Activated T-cell treated with anti-CD3 and anti-CD28 coated beads, Interleukin-2, amount 50 U/mL, for 1 hour (primary cell): Measurements from ENCODE around the gene SMURF2.

ENCODE experiments used
- DNase-seq: peaks from one replicate; pipeline ENCODE4 v3.0.0-alpha.2; 2020

The SMURF2 gene

DNA sequence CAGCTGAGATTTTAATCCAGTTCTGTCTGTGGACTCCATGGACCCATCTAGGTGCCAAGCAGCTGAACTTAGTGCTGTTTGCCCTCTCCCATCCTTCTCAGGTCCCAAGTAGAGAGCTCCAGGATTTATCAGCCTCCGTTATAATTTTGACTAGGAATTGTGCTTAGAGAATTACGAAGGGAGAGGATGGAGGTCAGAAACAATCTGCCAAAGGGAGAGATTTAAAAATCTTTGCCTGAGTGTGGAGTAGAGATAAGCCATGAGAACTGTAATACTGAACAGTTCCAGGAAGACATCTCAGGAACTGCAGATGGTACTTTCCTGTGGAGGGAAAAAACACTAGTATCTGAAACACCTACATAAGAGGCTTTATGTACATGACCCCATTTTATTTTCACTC lies 128.3 kb downstream of the SMURF2 start:
- no peak for DNase-seq

DNA sequence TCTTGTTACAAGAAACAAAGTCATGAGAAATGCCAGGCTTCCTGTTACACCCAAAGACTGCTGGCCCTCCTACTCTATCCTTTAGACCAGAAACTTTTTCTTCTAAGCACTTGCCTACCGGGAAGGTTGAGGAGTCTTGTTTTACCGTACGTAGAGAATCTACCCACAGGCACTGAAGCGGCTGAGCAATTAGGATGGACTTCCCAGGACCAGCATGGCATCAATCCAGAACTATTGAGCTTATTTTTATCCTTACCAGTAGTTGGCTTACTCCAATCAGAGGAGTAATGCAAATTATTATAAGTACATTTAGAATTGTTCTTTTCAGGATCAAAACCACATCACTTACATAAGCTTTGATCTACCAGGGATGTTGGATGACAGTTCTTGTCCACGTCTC lies 129.7 kb downstream of the SMURF2 start:
- no peak for DNase-seq

DNA sequence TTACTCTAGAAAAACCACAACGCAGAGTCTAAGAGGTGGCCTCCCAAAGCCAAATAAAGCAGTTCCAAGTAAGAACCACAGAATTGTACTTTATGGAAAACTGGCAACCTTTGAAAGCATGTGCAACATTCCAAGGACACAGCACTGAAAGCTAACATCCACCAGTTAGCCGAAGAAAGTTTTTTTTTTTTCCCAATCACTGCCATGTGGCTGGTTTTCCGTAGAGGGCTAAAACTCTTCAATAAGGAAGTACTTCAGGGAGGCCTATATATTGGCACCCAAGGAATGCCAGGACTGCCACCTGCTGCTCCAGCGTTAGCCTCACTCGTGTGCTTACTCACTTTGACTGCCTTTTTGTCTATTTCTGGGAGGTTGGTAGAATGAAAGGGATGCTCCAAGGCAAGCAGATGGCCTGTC lies 130.1 kb downstream of the SMURF2 start:
- no peak for DNase-seq

DNA sequence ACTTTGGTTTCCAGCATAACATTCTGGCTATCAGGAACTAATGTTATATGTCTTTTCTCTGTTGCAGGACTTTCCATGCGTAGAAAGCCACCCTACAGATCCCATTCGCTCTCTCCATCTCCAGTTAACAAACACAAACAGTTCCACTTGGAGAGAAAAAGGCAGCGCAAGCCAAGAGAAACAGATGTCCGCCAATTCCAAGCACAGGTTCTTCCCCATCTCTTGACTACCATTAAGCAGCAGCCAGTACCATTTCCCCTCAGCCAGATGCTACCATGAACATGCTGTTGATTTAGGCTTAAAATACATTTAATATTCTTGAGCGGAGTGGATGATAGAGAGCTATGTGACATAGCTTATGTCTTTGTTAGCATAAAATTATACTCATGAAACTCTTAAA lies 132.9 kb downstream of the SMURF2 start:
- no peak for DNase-seq

DNA sequence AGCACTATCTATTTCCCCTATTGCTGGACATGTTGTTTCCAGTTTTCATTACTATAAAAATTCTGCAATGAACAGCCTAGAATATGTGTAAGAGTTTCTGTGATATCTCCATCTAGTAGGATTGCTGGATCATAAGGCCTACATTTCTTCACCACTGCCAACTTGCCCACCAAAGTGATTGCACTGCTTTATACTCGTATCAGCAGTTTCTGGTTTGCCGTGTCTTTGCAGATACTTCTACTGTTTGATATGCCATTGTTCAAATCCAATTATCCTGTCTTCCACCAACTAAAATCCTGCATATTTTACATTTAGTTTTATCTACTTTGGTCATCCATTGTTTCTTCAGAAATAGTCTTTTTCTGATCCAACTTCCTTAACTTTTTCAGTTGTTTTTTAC lies 134.2 kb downstream of the SMURF2 start:
- DNase-seq = no peak

DNA sequence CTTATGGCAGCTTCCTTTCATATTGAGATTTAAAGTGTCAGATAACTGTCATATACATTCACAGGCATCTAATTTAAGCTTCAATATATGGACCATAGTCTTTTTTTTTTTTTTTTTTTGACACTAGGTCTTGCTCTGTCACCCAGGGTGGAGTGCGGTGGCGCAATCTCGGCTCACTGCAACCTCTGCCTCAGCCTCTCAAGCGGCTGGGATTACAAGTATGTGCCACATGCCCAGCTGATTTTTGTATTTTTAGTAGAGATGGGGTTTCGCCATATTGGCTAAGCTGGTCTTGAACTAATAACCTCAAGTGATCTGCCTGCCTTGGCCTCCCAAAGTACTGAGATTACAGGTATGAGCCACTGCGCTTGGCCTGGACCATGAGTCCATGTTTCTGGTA lies 141.7 kb downstream of the SMURF2 start:
- no peak for DNase-seq

DNA sequence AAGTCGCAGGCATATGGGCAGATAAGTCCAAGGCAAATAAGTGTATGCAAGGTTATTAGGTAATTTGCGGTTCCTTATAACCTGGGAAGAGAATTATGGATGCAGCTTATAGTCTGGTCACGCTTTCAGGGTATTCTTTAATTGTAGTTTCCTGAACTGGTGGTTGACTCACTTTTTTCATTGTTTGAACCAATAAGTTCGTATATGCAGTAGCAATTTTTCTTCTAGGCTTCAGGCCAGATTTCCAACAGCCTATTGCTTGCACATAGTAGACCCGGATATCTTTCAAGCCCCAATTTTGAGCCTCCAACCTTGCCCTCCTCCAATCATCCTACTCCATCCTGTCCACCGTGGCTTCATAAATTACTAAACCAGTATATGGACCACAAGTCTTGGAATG lies 142.5 kb downstream of the SMURF2 start:
- no peak for DNase-seq

DNA sequence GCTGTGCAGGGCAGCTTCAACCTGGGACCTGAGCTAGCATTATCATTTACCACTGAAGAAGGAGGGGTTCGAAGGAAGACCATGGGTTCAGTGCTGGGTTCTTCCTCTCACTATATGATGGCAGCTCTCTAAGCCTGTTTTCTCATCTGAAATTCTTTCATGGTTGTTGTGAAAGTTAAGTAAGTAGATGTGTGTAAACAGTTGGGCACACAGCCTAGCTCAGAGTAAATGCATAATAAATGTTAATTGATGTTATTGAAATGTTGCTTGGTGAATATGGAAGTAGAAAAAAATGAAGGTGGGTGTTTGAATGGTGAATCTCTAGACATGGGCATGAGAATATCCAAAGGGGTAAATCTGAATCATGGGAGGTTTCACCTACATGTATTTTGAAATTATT lies 146.3 kb downstream of the SMURF2 start:
- no peak for DNase-seq

DNA sequence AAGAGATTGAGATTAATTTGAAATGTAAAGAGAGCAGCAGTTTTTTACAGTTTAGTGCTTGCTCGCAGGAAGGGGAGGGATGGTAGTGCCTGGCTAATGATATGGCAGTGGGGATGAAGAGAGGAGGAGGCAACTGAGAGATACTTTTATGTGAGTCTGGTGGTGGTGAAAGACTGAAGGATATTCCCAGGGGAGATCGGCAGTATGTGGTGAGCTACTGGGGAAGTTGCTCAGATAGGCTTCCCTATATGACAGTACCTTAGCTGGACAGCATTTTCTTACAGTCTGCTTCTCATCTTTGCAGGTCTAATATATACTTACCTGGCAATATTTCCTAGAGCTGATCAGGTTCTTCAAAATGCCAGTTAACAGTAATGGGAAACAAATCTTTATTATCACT lies 146.7 kb downstream of the SMURF2 start:
- DNase-seq = no peak

DNA sequence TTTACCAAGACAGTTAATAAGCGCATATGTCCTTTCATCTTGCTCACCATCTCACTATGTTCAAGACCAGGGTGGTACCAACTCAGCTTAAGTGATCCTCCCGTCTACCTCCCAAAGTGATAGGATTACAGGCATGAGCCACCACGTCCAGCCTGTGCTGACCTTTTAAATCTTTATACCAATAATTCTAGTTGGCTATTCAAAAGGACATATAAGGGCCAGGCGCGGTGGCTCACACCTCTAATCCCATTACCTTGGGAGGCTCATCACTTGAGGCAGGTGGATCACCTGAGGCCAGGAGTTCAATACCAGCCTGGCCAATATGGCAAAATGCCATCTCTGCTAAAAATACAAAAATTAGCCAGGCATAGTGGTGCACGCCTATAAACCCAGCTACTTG lies 152.9 kb downstream of the SMURF2 start:
- no peak for DNase-seq

DNA sequence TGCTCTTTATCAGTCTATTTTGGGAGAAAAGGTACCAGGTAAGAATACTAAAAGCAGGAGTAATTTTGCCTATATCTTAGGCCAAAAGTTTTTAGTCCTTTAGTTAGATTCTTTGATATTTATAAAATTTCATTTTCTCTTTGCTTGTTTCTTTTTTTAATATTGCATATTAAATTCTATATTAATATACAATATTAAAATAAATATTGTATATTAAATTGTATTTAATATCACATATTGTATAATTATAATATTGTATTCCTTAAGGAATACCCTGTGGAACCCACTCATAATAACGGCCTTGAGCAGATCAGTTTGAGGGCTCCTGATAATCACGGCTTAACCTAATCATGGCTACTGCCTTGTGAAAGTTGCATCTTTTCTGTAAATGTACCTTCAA lies 153.4 kb downstream of the SMURF2 start:
- no peak for DNase-seq

DNA sequence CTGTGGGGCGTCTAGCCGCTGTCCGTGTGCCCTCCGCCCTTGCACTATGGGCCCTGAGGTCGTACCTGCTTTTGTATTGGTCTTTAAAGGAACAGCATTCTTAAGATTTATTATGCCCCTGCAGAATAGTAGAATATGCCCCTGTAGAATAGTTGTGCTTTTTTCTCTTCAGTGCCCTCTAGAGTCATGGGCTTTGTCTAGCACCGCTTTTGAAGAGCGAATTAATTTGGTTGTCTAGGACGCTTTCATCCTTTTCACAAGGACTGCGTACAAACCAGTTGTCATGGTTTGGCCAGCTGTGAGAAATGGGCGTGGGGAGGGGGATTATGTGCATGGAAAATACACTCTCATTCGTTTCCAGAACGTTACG lies 154.7 kb downstream of the SMURF2 start:
- no peak for DNase-seq

DNA sequence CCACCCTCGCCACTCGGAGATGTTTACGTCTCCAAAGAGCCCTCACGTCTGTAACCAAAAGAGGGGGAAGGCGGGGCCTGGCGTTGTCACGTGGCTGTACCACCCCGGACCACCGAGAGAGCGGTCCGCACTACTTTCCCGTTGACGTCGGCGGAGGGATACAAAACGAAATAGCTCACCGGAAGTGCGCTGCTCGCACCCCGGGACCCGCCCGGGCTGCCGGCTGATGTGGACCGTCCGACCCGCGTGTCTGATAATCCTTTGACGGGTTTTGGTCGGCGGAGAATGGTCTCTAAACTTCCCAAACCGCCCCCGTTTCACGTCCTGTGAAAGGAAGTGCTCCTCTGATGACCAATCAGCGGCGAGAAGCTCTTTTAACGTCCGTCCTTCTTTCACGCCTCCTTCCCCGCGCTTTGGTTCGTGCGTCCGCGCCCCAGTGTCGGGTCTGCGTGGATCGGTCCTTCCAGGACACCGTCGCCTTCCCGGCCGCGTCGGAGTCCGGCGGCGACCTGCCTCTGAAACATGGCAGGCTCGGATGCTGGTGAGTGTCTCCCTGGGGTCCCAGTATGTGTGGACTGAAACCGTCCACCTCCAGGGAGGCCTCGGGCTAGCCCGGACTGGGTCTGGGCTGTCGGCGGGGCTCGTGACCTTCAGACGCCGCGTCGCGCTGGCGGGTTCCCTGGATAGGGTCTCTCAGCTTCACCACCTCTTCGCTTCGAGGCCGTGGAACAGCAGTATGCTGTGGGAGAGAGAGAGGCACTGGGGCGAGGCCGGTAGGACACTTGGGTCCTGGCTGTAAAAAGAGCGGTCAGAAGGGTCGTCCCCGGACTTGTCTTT lies 155.3 kb downstream of the SMURF2 start, which contains the start of gene CEP95:
Gene CEP95 (plus strand): TSS at position 402 of the 837 bp plus-strand sequence. CDS start 121 bp downstream, at position 523.
- peak; percentile 92 for DNase-seq

DNA sequence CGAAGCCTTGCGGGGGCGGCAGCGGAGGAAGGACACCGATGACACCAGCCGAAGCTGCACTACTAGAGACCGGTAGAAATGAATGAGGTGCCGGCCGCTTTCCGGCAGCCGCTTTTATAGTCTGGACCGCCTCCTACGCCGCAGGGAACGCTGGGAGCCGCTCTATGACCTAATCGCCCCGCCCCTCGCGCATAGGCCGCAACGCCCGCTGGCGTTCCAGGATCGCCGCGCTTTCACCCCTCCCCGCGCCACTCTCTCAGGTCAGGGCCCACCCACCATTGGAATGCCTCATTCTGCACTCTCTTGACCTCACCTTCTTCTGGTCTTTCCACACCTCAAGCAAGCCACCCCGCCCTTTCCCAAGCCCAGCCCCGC lies 155.9 kb downstream of the SMURF2 start, which contains the start of gene DDX5:
Gene DDX5 (minus strand): TSS at position 89 of the 375 bp plus-strand sequence. CDS start 170 bp downstream, outside the sequence.
- peak; percentile 97 for DNase-seq

DNA sequence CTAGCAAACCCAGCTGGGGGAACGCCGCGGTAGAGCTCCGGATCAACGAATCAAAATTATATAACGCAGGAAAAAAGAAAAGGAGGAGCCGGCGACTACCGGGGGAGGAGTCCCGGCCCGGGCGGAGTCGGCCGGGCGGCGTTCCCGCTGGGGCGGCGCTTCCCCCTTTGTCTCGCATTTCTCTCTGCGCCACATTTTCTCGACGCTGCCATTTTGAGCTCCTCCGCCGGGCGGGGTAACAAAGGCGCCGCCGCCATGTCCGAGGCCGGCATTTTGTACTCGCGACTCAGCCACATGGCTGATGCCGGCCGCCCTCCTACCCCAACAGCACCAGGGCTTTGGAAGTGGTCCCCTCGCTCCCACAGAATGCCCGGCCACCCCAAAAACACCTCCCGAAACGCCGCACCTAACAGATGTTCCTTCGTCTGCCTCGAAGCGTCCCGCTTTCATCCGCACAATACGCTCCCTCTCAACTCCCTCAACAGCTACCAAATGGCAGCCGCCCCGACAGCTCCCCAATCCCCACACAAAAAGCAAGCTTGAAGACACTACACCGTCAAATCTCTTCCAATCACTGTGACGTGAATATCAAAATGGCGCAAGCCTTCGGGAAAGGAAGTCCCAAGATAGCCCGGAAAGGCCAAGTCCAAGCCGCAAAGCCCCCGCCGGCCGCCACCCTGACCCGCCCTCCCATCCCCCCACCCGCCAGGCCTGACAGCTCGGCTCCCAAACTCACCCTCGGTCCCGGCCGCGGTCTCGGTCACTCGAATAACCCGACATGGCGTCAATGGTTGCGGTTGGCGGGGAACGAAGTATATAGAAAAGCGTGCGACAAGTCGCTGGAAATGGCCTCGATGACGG lies 156.5 kb downstream of the SMURF2 start:
- DNase-seq = peak; percentile 84

DNA sequence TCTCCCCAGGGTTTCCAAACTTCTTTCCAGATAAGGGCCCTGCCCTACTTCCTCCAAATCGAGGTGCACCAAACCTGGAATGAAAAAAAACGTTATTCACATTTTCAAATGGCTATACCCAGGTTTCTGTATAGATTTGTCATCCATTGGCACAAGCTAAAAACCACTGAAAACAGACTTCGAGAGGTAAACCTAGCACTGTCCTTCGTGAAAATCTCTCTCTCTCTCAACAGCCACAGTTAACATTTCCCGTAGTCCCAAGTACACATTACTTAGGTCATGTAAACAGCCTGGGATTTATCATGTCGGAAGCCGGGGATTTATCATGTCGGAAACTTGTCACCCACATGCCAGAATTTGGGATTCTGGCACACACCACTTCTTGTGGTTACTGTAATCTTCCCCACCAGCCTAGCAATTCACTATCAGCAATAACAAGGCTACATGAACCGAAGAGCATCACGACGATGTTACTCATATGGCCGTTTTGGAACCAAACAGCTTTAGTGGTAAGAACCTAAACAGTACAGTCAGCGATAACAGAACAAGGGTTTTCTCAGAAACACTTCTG lies 157.3 kb downstream of the SMURF2 start:
- DNase-seq = no peak

DNA sequence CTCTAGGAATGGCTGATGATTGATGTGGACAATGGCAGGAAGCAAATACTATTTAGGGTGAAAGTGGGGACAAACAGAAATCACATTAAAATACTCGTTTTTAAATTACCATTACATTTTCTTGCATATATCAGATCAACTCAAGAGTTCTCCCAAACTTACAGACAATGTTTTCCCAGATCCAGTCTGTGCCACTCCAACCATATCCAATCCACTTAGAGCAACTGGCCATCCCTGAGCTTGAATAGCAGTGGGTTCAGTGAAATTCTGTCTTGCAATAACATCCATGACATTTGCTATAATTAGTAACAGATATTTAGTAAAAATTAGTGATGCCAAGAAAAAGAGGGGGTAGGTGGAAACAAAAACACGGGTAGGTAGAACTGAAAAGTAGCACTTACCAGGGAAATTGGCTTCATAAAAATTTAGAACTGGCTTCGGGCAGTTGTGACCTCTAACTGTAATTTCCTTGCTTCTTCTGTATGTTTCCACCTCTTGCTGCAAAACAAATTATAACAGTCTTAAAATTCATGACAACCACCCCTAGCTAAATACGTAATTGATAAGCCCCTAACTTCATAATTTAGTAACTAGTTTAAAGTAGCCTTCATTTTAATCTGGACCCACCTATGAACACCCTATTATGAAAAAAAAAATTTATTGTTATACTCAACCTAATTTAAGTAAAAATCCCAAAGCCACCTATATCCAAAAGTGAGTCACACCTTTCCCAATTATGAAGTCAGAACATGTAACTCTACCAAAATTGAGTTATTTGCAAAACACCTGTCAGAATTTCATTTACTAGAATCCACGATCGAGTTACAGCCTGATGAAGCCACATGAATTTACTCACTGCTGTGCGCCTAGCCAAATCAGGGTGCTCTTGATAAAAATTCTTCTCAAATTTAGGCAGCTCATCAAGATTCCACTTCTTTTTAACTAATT lies 158.0 kb downstream of the SMURF2 start:
- no peak for DNase-seq

DNA sequence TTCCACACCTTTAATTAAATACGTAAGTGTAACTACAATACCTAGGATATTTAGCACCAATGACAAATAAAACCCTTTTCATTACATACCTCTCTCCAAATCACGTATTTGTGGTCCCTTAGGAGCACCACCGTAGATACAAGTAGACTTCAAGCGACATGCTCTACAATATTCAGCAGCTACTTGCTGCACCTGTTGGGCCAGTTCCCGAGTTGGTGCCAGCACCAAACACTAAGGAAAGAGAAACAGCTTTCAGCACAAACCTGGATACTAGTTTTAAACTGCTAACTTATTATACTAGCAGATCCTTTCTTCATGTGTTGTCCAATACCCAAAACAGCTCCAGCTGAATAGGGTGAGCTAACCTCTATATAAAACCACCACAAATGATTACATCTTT lies 158.8 kb downstream of the SMURF2 start:
- no peak for DNase-seq

DNA sequence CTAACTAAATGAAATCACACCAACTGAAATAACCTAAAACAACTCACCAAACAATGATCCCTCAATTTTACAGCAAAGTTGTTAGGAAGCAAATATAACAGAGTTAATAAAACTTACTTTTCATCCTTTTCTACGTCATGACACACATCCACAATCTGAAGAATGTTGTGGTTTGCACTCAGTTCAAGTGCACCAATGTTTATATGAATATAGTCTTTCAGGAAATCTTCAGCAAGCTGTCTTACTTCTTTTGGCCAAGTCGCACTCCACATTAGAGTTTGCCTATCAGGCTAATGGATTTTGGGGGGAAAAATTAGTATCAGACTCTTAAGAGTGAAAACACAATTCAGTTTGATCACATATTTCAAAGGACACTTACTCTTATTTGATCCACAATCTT lies 159.3 kb downstream of the SMURF2 start:
- no peak for DNase-seq

DNA sequence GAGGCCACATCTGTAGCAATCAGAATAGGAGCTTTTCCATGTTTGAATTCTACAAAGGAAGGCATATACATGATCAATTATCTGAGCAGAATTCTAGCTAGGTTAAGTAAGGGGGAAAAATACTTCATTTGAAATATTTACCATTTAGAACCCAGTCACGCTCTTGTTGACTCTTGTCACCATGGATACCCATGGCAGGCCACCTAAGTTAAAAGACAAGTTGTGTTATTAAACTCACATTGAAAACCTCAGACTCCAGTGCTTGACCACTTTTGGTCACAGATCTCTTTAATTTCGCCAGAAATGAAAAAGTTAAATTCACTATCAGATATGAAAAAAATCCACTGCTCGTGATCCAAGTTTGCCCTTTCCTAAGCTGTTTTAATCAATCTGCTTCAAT lies 160.1 kb downstream of the SMURF2 start:
- no peak for DNase-seq

DNA sequence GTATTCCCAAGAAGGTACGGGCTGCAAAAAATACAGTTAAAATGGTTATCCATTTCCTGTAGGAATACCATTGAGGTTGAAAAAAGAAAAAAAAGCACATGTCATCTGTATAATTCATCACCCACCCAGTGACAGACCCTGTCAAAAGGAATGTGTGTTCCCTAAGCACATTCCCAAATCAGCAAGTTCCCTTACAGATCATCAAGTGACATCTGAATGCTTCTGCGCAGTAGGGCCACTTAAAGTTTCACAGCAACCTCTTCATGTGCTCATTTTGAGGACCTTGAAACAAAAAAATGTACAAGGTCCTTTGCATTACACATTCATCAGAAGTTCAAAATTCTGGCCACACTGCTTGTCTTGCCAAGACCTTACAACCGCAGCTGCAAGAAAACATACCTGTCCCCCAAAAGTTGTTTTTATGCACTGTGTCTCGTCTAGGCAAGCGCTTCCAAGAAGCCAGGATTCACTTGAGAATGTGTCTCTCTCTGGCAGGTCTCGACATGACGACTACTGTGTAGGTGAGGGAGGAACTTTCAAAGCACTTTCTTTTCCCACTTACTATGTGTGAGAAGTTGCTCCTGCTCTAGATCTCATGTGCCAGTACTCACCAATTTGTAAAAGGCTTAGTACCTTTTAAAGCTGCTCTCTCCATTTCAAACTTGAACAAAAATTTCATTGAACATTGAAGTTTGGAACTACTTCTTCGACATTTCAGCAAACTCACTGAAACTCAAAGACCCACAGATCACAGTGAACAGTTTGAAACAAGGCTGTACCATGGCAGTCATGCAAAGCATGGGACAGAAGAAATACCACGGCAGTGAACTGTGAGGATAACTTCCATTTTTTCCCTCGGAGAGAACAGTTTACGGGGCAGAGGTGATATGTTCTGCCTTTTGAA lies 161.0 kb downstream of the SMURF2 start:
- DNase-seq = no peak
